Transverse colon (tissue), 4 donors: Measurements from ENCODE around the gene TLX2. TPM values are rescaled to one million over a fixed set of nuclear protein-coding genes. Genes with fewer than 3 reads are reported as not detected.
A peak's percentile ranks its signal among the peaks of the same experiment; 100 is the strongest.

Experiments
- DNase-seq: peaks from one replicate; pipeline ENCODE4 v3.0.0-alpha.2; 2019
- H3K27ac ChIP-seq, 4 donors: fragments of 200-600 bp; sonication (generic); 2 replicates each; pipeline ENCODE4 v1.5.1; 2016 to 2018; ENCODE audit warnings: inconsistent platforms in 4 of 4
- H3K27me3 ChIP-seq: fragments of 200-600 bp; sonication (generic); 2 replicates; pipeline ENCODE4 v1.5.1; 2017; ENCODE audit warnings: inconsistent platforms
- H3K36me3 ChIP-seq, 4 donors: fragments of 200-600 bp; sonication (generic); 2 replicates each; pipeline ENCODE4 v1.5.1; 2017 to 2019; ENCODE audit warnings: inconsistent platforms in 4 of 4
- H3K4me1 ChIP-seq, 4 donors: fragments of 200-600 bp; sonication (generic); 2 replicates each; pipeline ENCODE4 v1.5.1; 2017 to 2020; ENCODE audit warnings: inconsistent platforms in 4 of 4
- H3K4me3 ChIP-seq, 4 donors: fragments of 200-600 bp; sonication (generic); 1 replicate in 1 of 4; 2 replicates in 3 of 4; pipeline versions ENCODE4 v1.5.1 to v1.6.1; 2017 to 2019; ENCODE audit warnings: inconsistent platforms in 4 of 4
- H3K9me3 ChIP-seq, 2 donors: fragments of 200-600 bp; sonication (generic); 2 replicates each; pipeline ENCODE4 v1.5.1; 2017 to 2019; ENCODE audit warnings: inconsistent platforms in 2 of 2
- EP300 ChIP-seq: sonication (generic); formaldehyde crosslinking; IDR thresholded peaks from one replicate; pipeline ENCODE4 v1.6.1; 2017; ENCODE audit warnings: antibody characterized with exemption, low read depth
- POLR2A ChIP-seq: fragments of 450-650 bp; IDR thresholded peaks from one replicate; pipeline ENCODE4 v1.6.1; 2016; ENCODE audit warnings: antibody characterized with exemption, mild to moderate bottlenecking, moderate library complexity
- POLR2AphosphoS5 ChIP-seq, 3 donors: sonication (generic); formaldehyde crosslinking; IDR thresholded peaks; one replicate each; pipeline ENCODE4 v1.6.1; 2016; ENCODE audit warnings: antibody characterized with exemption in 3 of 3
- WGBS, 2 donors: methylation state at CpG; one replicate each; pipeline ENCODE4 v1.1.5; 2018; ENCODE audit warnings: low coverage in 1 of 2; 5-methylcytosine and 5-hydroxymethylcytosine counted together
- in situ Hi-C, 4 donors: fragments of 200-750 bp; cut with MboI; loops; one replicate each; pipeline versions ENCODE4 v1.15.0 to v1.15.1; 2017; ENCODE audit warnings: low sequenced_read_pairs in 3 of 4, low pct_ligation_motif_present in 1 of 4, low pct_unique_long_range_greater_than_20kb in 1 of 4
- intact Hi-C: fragments of 100-400 bp; cut with DNase I; formaldehyde crosslinking; loops from one replicate; pipeline ENCODE4 v1.15.1; 2023; ENCODE audit warnings: low total_unique reads
- total RNA-seq, 4 donors: library from RNA; depleted of rRNA; stranded (reverse); fragments of >200 nt; gene quantifications; one replicate each; pipeline ENCODE4 v1.1.0, GENCODE V29; 2016
- TF ChIP-seq, protein P1 (sequence below), 5 experiments: fragments of 200-600 bp in 3 of 5; fragments of 450-650 bp in 2 of 5; sonication (generic) in 3 of 5; IDR thresholded peaks; 1 replicate in 2 of 5; 2 replicates in 3 of 5; pipeline ENCODE4 v1.5.1; 2016 to 2017; ENCODE audit warnings: antibody characterized with exemption in 5 of 5, inconsistent platforms in 3 of 5, mild to moderate bottlenecking in 2 of 5, moderate library complexity in 1 of 5

The TLX2 gene
- total RNA-seq, 4 donors from 2014 or later, result 0.96 to 2.5 TPM; not detected in 2

GRCh38 chr2:74530239-74531187 is 16.3 kb downstream of the TLX2 start:
- no peaks in the 10 kb centered on the region for H3K27me3 ChIP-seq
- H3K36me3 ChIP-seq, result peaks cover 0 to 23% (median 8%) of the 10 kb centered on the region in 4 donors
- H3K4me3 ChIP-seq, result peak overlapping the region; percentile 68 to 79 (median 79)
- in situ Hi-C loops (no loop called here), intact Hi-C loops (loop anchor here (2.0 kb wide), 1 partner anchor 48 kb away; the partner anchor contains the start of genes CCDC142 and TTC31)
- peak; percentile 62 for DNase-seq
- peaks cover 14 to 28% (median 19%) of the 10 kb centered on the region in 4 donors for H3K4me1 ChIP-seq
- TF ChIP-seq POLR2AphosphoS5 (IDR thresholded peaks at IDR 0.05) (peak in 1 of 3 donors; percentile 9), POLR2A (no peak), EP300 (no peak)
- peak overlapping the region; percentile 85 to 94 (median 92) for H3K27ac ChIP-seq
- 4 to 10% methylated on average over 2 to 43 of the region's 54 CpGs for WGBS, 2 donors
- H3K9me3 ChIP-seq, result no peaks in the 10 kb centered on the region

- DNase-seq, result no peak
- 75 to 100% methylated on average over 1 to 7 of the region's 7 CpGs for WGBS, 2 donors
- Histone ChIP-seq H3K27me3 (no peaks in the 10 kb centered on the region), H3K27ac (no peak overlapping the region), H3K9me3 (no peaks in the 10 kb centered on the region), H3K4me1 (peaks cover 14 to 28% (median 19%) of the 10 kb centered on the region in 4 donors), H3K4me3 (no peak overlapping the region), H3K36me3 (peaks cover 0 to 18% (median 5%) of the 10 kb centered on the region in 4 donors)
- in situ Hi-C loops, result no loop called here
- intact Hi-C loops, result loop anchor here (2.0 kb wide), 1 partner anchor 49 kb away; the partner anchor contains the start of genes CCDC142 and TTC31
- no peak for TF ChIP-seq POLR2A
- TF ChIP-seq POLR2AphosphoS5 (IDR thresholded peaks at IDR 0.05), result no peak
- TF ChIP-seq, protein P1, sequence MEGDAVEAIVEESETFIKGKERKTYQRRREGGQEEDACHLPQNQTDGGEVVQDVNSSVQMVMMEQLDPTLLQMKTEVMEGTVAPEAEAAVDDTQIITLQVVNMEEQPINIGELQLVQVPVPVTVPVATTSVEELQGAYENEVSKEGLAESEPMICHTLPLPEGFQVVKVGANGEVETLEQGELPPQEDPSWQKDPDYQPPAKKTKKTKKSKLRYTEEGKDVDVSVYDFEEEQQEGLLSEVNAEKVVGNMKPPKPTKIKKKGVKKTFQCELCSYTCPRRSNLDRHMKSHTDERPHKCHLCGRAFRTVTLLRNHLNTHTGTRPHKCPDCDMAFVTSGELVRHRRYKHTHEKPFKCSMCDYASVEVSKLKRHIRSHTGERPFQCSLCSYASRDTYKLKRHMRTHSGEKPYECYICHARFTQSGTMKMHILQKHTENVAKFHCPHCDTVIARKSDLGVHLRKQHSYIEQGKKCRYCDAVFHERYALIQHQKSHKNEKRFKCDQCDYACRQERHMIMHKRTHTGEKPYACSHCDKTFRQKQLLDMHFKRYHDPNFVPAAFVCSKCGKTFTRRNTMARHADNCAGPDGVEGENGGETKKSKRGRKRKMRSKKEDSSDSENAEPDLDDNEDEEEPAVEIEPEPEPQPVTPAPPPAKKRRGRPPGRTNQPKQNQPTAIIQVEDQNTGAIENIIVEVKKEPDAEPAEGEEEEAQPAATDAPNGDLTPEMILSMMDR (IDR thresholded peaks at IDR 0.05), result no peak
- no peak for TF ChIP-seq EP300
Measured at GRCh38 chr2:74531666-74532065, 17.4 kb downstream of the TLX2 start.

- intact Hi-C loops, result no loop called here
- in situ Hi-C loops, result no loop called here
Measured at GRCh38 chr2:74532222-74532621, 18.0 kb downstream of the TLX2 start.

GRCh38 chr2:74533464-74533863 is 19.2 kb downstream of the TLX2 start:
- WGBS, 2 donors, result 85 to 86% methylated on average over 2 to 4 of the region's 4 CpGs
- Histone ChIP-seq H3K36me3 (peaks cover 0 to 4% (median 0%) of the 10 kb centered on the region in 4 donors), H3K27me3 (no peaks in the 10 kb centered on the region), H3K27ac (no peak overlapping the region), H3K9me3 (no peaks in the 10 kb centered on the region), H3K4me1 (peaks cover 10 to 21% (median 14%) of the 10 kb centered on the region in 4 donors), H3K4me3 (no peak overlapping the region)
- in situ Hi-C loops, result no loop called here
- TF ChIP-seq EP300, result no peak
- TF ChIP-seq, protein P1 (IDR thresholded peaks at IDR 0.05), result no peak
- no peak for TF ChIP-seq POLR2A
- intact Hi-C loops, result no loop called here
- DNase-seq, result no peak

More at GRCh38 chr2:74532222-74532621, 18.0 kb downstream of the TLX2 start:
- H3K4me3 ChIP-seq, result no peak overlapping the region
- H3K36me3 ChIP-seq, result peaks cover 0 to 12% (median 2%) of the 10 kb centered on the region in 4 donors
- no peaks in the 10 kb centered on the region for H3K27me3 ChIP-seq
- no peak for DNase-seq
- H3K27ac ChIP-seq, result no peak overlapping the region
- TF ChIP-seq EP300, result no peak
- TF ChIP-seq POLR2A, result no peak
- TF ChIP-seq, protein P1 (IDR thresholded peaks at IDR 0.05), result peak in 4 of 5 experiments; percentile 13 to 35 (median 20)
- TF ChIP-seq POLR2AphosphoS5 (IDR thresholded peaks at IDR 0.05), result no peak
- peaks cover 14 to 28% (median 19%) of the 10 kb centered on the region in 4 donors for H3K4me1 ChIP-seq
- H3K9me3 ChIP-seq, result no peaks in the 10 kb centered on the region
